ENCODE data around the gene USP25.

GRCh38 chr21:15857740-15858139, 128.0 kb downstream of the USP25 start:
- TF ChIP-seq, protein P1, sequence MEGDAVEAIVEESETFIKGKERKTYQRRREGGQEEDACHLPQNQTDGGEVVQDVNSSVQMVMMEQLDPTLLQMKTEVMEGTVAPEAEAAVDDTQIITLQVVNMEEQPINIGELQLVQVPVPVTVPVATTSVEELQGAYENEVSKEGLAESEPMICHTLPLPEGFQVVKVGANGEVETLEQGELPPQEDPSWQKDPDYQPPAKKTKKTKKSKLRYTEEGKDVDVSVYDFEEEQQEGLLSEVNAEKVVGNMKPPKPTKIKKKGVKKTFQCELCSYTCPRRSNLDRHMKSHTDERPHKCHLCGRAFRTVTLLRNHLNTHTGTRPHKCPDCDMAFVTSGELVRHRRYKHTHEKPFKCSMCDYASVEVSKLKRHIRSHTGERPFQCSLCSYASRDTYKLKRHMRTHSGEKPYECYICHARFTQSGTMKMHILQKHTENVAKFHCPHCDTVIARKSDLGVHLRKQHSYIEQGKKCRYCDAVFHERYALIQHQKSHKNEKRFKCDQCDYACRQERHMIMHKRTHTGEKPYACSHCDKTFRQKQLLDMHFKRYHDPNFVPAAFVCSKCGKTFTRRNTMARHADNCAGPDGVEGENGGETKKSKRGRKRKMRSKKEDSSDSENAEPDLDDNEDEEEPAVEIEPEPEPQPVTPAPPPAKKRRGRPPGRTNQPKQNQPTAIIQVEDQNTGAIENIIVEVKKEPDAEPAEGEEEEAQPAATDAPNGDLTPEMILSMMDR (IDR thresholded peaks at IDR 0.05) = no peak
- no peak for TF ChIP-seq POLR2A (IDR thresholded peaks at IDR 0.05)
